Activated T-helper 17 cell treated with anti-CD3 and anti-CD28 coated beads, Interleukin-2, amount 50 U/mL, for 72 hours (primary cell): ENCODE measurements around the gene TMEM150C. TPM values are rescaled to one million over a fixed set of nuclear protein-coding genes. Genes with fewer than 3 reads are reported as not detected.
"Not testable (repeated sequence)": the region's sequence is repeated elsewhere in the genome, so short reads cannot be mapped to it uniquely, and the experiment has no call there.

Experiments used
- ATAC-seq: fragments of 150-1000 bp; cut with Tn5 transposase; replicated peaks from 2 replicates; pipeline ENCODE4 v1.10.0; 2021; ENCODE audit warnings: mild to moderate bottlenecking, moderate library complexity
- H3K27ac Mint-ChIP-seq: one replicate; pipeline ENCODE4 v1.8.0; 2022; ENCODE audit warnings: mixed read lengths
- H3K27me3 Mint-ChIP-seq: one replicate; pipeline ENCODE4 v1.8.0; 2022; ENCODE audit warnings: mixed read lengths
- H3K36me3 Mint-ChIP-seq: one replicate; pipeline ENCODE4 v1.8.0; 2022; ENCODE audit warnings: low read depth, mild to moderate bottlenecking, mixed read lengths
- H3K4me1 Mint-ChIP-seq: one replicate; pipeline ENCODE4 v1.8.0; 2022; ENCODE audit warnings: mixed read lengths
- H3K4me3 Mint-ChIP-seq: one replicate; pipeline ENCODE4 v1.8.0; 2022; ENCODE audit warnings: mild to moderate bottlenecking, mixed read lengths
- H3K9me3 Mint-ChIP-seq: one replicate; pipeline ENCODE4 v1.8.0; 2022; ENCODE audit warnings: mixed read lengths
- total RNA-seq, 2 donors: library from RNA; stranded (reverse); gene quantifications; one replicate each; pipeline ENCODE4 v1.2.3, GENCODE V29; 2022

The TMEM150C gene
- total RNA-seq, 2 donors from 2014 or later = not detected

- H3K27ac Mint-ChIP-seq = no peak overlapping the region
- no peak overlapping the region for H3K4me3 Mint-ChIP-seq
- H3K27me3 Mint-ChIP-seq = peaks cover 30% of the 10 kb centered on the region
- H3K9me3 Mint-ChIP-seq = no peaks in the 10 kb centered on the region
- no peaks in the 10 kb centered on the region for H3K36me3 Mint-ChIP-seq
- ATAC-seq = no peak
- H3K4me1 Mint-ChIP-seq = no peaks in the 10 kb centered on the region
These were observed 8.8 kb downstream of the TMEM150C start for GRCh38 chr4:82553020-82553419.

DNA sequence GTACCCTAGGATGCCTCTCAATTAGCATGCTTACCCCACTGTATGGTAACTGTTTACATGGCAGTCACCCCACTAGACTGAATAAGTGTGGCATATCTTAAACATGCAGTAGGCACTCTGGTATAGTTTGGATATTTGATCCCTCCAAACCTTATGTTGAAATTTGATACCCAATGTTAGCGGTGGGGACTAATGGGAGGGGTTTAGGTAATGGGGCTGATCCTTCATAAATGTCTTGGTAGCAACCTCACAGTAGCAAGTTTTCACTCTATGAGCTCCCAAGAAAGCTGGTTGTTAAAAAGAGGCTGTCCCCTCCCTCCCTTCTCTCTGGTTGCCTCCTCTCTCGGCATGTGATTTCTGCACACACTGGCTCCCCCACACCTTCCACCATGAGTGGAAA lies 10.1 kb downstream of the TMEM150C start:
- H3K9me3 Mint-ChIP-seq = no peaks in the 10 kb centered on the region
- ATAC-seq = no peak
- no peaks in the 10 kb centered on the region for H3K4me1 Mint-ChIP-seq
- H3K36me3 Mint-ChIP-seq = no peaks in the 10 kb centered on the region
- H3K4me3 Mint-ChIP-seq = no peak overlapping the region
- peaks cover 24% of the 10 kb centered on the region for H3K27me3 Mint-ChIP-seq
- H3K27ac Mint-ChIP-seq = no peak overlapping the region

DNA sequence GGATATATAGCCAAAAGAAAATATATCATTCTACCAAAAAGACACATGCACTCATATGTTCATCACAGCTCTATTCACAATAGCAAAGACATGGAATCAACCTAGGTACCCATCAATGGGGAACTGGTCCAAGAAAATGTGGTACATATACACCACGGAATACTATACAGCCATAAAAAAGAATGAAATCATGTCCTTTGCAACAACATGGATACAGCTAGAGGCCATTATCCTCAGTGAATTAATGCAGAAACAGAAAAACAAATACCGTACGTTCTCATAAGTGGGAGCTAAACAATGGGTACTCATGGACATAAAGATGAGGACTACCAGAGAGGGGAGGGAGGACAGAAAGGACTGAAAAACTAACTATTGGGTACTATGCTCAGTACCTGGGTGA lies 13.9 kb downstream of the TMEM150C start:
- peaks cover 24% of the 10 kb centered on the region for H3K27me3 Mint-ChIP-seq
- H3K4me1 Mint-ChIP-seq, H3K27ac Mint-ChIP-seq, H3K9me3 Mint-ChIP-seq, H3K4me3 Mint-ChIP-seq, ATAC-seq, H3K36me3 Mint-ChIP-seq: not testable (repeated sequence)

DNA sequence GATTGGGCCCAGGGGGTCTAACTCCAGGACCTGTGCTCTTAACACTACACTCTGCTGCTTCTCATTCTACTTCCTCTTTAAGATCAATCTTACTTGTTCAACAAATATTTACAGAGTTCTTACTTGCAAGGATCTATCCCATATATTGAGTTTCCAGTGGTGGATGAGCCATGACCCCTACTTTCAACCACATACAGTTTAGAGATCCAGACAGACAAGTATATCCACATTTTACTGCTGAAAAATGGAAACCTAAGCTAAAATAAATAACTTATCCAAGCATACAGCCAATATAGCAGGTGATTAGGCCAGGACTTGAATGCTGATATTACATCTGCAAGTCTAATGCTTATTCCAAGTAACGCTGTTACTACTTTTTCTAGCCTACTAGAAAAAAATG lies 18.7 kb downstream of the TMEM150C start:
- Mint-ChIP-seq H3K4me1 (no peaks in the 10 kb centered on the region), H3K27me3 (peaks cover 12% of the 10 kb centered on the region), H3K4me3 (no peak overlapping the region), H3K36me3 (no peaks in the 10 kb centered on the region), H3K27ac (no peak overlapping the region), H3K9me3 (no peaks in the 10 kb centered on the region)
- ATAC-seq = no peak

- no peak overlapping the region for H3K4me3 Mint-ChIP-seq
- H3K4me1 Mint-ChIP-seq = no peaks in the 10 kb centered on the region
- peaks cover 13% of the 10 kb centered on the region for H3K27me3 Mint-ChIP-seq
- H3K27ac Mint-ChIP-seq = no peak overlapping the region
- H3K9me3 Mint-ChIP-seq = no peaks in the 10 kb centered on the region
- H3K36me3 Mint-ChIP-seq = no peaks in the 10 kb centered on the region
- no peak for ATAC-seq
These were observed 19.1 kb downstream of the TMEM150C start for GRCh38 chr4:82542642-82543041.

DNA sequence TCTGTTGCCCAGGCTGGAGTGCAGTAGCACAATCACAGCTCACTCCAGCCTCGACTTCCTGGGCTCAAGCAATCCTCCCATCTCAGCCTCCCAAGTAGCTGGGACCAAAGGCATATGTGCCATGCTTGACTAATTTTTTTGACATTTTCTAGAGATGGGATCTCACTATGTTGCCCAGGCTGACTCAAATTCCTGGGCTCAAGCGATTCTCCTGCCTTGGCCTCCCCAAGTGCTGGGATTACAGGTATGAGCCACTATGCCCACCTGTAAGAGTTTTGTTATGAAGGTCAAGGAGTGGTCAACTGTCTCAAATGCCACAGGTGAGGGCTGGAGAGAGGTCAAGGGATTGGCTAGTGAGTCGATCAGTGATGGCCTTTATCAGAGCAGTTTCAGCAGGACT lies 32.5 kb downstream of the TMEM150C start:
- H3K9me3 Mint-ChIP-seq = no peaks in the 10 kb centered on the region
- no peaks in the 10 kb centered on the region for H3K36me3 Mint-ChIP-seq
- H3K4me3 Mint-ChIP-seq = no peak overlapping the region
- no peaks in the 10 kb centered on the region for H3K4me1 Mint-ChIP-seq
- no peak for ATAC-seq
- no peak overlapping the region for H3K27ac Mint-ChIP-seq
- H3K27me3 Mint-ChIP-seq = peaks cover 10% of the 10 kb centered on the region

GRCh38 chr4:82528868-82529267 lies 32.9 kb downstream of the TMEM150C start:
- H3K9me3 Mint-ChIP-seq = no peaks in the 10 kb centered on the region
- ATAC-seq = no peak
- no peaks in the 10 kb centered on the region for H3K36me3 Mint-ChIP-seq
- H3K27ac Mint-ChIP-seq = no peak overlapping the region
- H3K27me3 Mint-ChIP-seq = peaks cover 10% of the 10 kb centered on the region
- no peak overlapping the region for H3K4me3 Mint-ChIP-seq
- no peaks in the 10 kb centered on the region for H3K4me1 Mint-ChIP-seq

GRCh38 chr4:82528074-82528473 lies 33.7 kb downstream of the TMEM150C start:
- Mint-ChIP-seq H3K4me1 (no peaks in the 10 kb centered on the region), H3K36me3 (no peaks in the 10 kb centered on the region), H3K27ac (no peak overlapping the region), H3K9me3 (no peaks in the 10 kb centered on the region), H3K4me3 (no peak overlapping the region), H3K27me3 (peaks cover 10% of the 10 kb centered on the region)
- ATAC-seq = no peak

DNA sequence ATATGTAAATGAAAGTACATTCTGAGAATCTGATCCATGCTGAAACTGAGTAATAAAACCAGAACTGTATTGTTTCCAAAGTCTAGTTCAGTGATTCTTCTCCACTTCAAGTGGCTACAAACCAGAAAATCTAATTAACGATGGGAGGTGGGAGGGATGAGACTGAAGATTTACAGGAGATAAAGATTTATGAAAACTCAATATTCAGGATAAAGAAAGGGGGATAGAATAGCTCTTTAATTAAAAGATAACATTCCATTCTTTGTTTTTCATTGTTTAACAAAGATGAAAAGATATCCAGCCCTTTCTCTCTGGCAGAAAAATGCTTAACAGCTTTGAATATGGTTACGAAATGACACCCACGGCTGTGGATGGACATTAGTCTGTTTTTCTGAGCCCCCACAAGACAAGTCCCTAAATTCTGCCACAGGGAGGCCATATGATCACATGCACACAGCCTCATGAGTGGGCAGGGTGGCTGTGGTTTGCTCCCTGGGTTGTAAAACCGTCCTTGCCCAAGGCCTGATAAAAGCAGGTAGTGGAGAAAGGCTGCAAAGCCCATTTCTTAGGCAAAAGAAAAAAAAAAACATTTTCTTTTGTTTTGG lies 36.4 kb downstream of the TMEM150C start:
- H3K9me3 Mint-ChIP-seq = no peaks in the 10 kb centered on the region
- H3K36me3 Mint-ChIP-seq = no peaks in the 10 kb centered on the region
- no peak overlapping the region for H3K4me3 Mint-ChIP-seq
- peaks cover 26% of the 10 kb centered on the region for H3K27me3 Mint-ChIP-seq
- no peak for ATAC-seq
- H3K27ac Mint-ChIP-seq = no peak overlapping the region
- no peaks in the 10 kb centered on the region for H3K4me1 Mint-ChIP-seq

DNA sequence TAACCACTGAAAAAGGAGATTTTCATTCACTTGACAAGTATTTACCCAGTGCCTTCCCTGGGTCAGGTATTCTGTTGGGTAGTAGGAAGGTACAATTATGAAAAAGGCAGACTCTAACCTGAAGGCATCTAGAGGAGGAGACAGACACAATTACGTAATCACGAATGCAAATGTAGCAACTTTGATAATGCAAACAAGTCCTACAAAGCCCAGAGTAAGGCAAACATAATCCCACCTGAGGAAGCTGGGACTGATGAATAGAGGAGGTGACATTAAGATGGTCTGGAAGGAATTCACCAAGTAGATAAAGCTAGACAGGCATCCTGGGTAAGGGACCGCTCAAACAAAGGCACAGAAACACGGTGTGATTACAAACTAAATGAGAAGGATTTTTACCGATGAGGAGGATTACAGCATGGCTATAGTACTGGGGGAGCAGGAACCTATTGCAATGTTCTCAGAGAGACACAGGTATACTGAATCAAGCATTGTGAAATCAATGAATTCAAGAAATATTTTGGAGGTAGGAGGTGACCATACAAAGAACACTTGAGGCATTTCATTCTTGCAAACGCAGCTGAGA lies 37.1 kb downstream of the TMEM150C start:
- Mint-ChIP-seq H3K4me3 (no peak overlapping the region), H3K27ac (no peak overlapping the region), H3K36me3 (no peaks in the 10 kb centered on the region), H3K27me3 (peaks cover 30% of the 10 kb centered on the region), H3K9me3 (no peaks in the 10 kb centered on the region), H3K4me1 (no peaks in the 10 kb centered on the region)
- ATAC-seq = no peak

GRCh38 chr4:82523179-82523578 lies 38.6 kb downstream of the TMEM150C start:
- no peaks in the 10 kb centered on the region for H3K9me3 Mint-ChIP-seq
- H3K27me3 Mint-ChIP-seq = peaks cover 30% of the 10 kb centered on the region
- H3K4me1 Mint-ChIP-seq = no peaks in the 10 kb centered on the region
- ATAC-seq = no peak
- no peak overlapping the region for H3K4me3 Mint-ChIP-seq
- no peaks in the 10 kb centered on the region for H3K36me3 Mint-ChIP-seq
- no peak overlapping the region for H3K27ac Mint-ChIP-seq

- peaks cover 27% of the 10 kb centered on the region for H3K27me3 Mint-ChIP-seq
- H3K4me1 Mint-ChIP-seq = no peaks in the 10 kb centered on the region
- no peaks in the 10 kb centered on the region for H3K36me3 Mint-ChIP-seq
- ATAC-seq = no peak
- no peak overlapping the region for H3K27ac Mint-ChIP-seq
- H3K9me3 Mint-ChIP-seq = no peaks in the 10 kb centered on the region
- H3K4me3 Mint-ChIP-seq = no peak overlapping the region
These were observed 39.3 kb downstream of the TMEM150C start for GRCh38 chr4:82522472-82522871.

DNA sequence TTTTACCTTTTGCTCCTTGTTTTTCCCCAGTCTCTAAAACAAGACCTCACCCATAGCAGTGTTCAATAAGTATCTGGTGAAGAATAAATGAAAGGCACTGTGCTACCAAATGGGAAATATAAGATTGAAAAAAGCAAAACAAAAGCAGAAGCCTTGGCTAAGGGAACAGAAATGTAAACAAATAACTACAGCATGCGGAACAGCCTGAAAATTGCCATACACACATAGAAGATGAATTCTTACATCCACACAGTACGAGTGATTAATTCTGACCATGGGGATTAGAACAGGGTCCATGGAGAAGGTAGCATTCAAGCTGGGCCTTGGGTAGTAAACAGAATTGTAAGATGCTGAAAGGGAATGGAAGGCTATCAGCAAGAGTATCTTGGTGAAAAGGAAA lies 40.5 kb downstream of the TMEM150C start:
- H3K27ac Mint-ChIP-seq = no peak overlapping the region
- H3K27me3 Mint-ChIP-seq = peaks cover 27% of the 10 kb centered on the region
- no peaks in the 10 kb centered on the region for H3K9me3 Mint-ChIP-seq
- no peak overlapping the region for H3K4me3 Mint-ChIP-seq
- no peak for ATAC-seq
- H3K36me3 Mint-ChIP-seq = no peaks in the 10 kb centered on the region
- no peaks in the 10 kb centered on the region for H3K4me1 Mint-ChIP-seq

GRCh38 chr4:82519776-82520175 lies 42.0 kb downstream of the TMEM150C start:
- Mint-ChIP-seq H3K36me3 (no peaks in the 10 kb centered on the region), H3K27me3 (peaks cover 35% of the 10 kb centered on the region), H3K9me3 (no peaks in the 10 kb centered on the region), H3K4me3 (no peak overlapping the region), H3K27ac (no peak overlapping the region), H3K4me1 (no peaks in the 10 kb centered on the region)
- ATAC-seq = no peak

- H3K9me3 Mint-ChIP-seq = no peaks in the 10 kb centered on the region
These were observed 42.7 kb downstream of the TMEM150C start for GRCh38 chr4:82519072-82519471.

GRCh38 chr4:82517043-82517442 lies 44.7 kb downstream of the TMEM150C start:
- no peak overlapping the region for H3K4me3 Mint-ChIP-seq
- H3K4me1 Mint-ChIP-seq = no peaks in the 10 kb centered on the region
- peaks cover 43% of the 10 kb centered on the region for H3K27me3 Mint-ChIP-seq
- no peaks in the 10 kb centered on the region for H3K9me3 Mint-ChIP-seq
- no peak for ATAC-seq
- no peak overlapping the region for H3K27ac Mint-ChIP-seq
- H3K36me3 Mint-ChIP-seq = no peaks in the 10 kb centered on the region

More at GRCh38 chr4:82519072-82519471, 42.7 kb downstream of the TMEM150C start:
- Mint-ChIP-seq H3K36me3 (no peaks in the 10 kb centered on the region), H3K4me1 (no peaks in the 10 kb centered on the region), H3K4me3 (no peak overlapping the region), H3K27ac (no peak overlapping the region), H3K27me3 (peaks cover 42% of the 10 kb centered on the region)
- no peak for ATAC-seq
